Mucosa of gallbladder (tissue), 1 donor: ENCODE measurements around the gene FIBP. TPM values are rescaled to one million over a fixed set of nuclear protein-coding genes. Genes with fewer than 3 reads are reported as not detected.
"Not testable (repeated sequence)": the region's sequence is repeated elsewhere in the genome, so short reads cannot be mapped to it uniquely, and the experiment has no call there.

Experiments used
- DNase-seq: peaks from one replicate; pipeline ENCODE4 v3.0.0-alpha.2; 2020; ENCODE audit warnings: low spot score
- total RNA-seq: library from RNA; stranded (reverse); gene quantifications from one replicate; pipeline ENCODE4 v1.2.1, GENCODE V29; 2021
- donor health status: DM: no; HTN: no; CAD: no.

Gene FIBP
- total RNA-seq, 1 donor from 2014 or later = 55.1 TPM

GRCh38 chr11:65915101-65915820 lies 27.0 kb upstream of the FIBP start:
- DNase-seq = no peak

- DNase-seq = no peak
Observed at GRCh38 chr11:65912845-65913244, 24.6 kb upstream of the FIBP start.

- DNase-seq = no peak
Observed at GRCh38 chr11:65911682-65912568, 23.7 kb upstream of the FIBP start.

- no peak for DNase-seq
Observed at GRCh38 chr11:65907878-65908277, 19.6 kb upstream of the FIBP start.

GRCh38 chr11:65906602-65907001 lies 18.3 kb upstream of the FIBP start:
- no peak for DNase-seq

- no peak for DNase-seq
Observed at GRCh38 chr11:65903715-65904114, 15.4 kb upstream of the FIBP start.

GRCh38 chr11:65903068-65903481 lies 14.8 kb upstream of the FIBP start:
- no peak for DNase-seq

GRCh38 chr11:65900899-65901180 lies 12.6 kb upstream of the FIBP start:
- DNase-seq = no peak

- DNase-seq = peak; percentile 88
Observed at GRCh38 chr11:65900125-65900898, 12.0 kb upstream of the FIBP start, which contains the start of gene FOSL1. Gene FOSL1, minus strand, starts transcription at chr11:65900388. Its CDS starts 49 bp downstream, at chr11:65900339.

- DNase-seq = no peak
Observed at GRCh38 chr11:65899356-65900124, 11.3 kb upstream of the FIBP start.

- no peak for DNase-seq
Observed at GRCh38 chr11:65898656-65899355, 10.5 kb upstream of the FIBP start.

- DNase-seq = no peak
Observed at GRCh38 chr11:65897020-65897471, 8.8 kb upstream of the FIBP start.

- no peak for DNase-seq
Observed at GRCh38 chr11:65896034-65896999, 8.0 kb upstream of the FIBP start.

- no peak for DNase-seq
Observed at GRCh38 chr11:65895482-65895981, 7.3 kb upstream of the FIBP start.

GRCh38 chr11:65894034-65894591 lies 5.8 kb upstream of the FIBP start:
- DNase-seq = no peak

- DNase-seq = no peak
Observed at GRCh38 chr11:65892661-65893317, 4.5 kb upstream of the FIBP start.

GRCh38 chr11:65892137-65892540 lies 3.9 kb upstream of the FIBP start:
- not testable (repeated sequence) for DNase-seq
